HG03571 (cell line): ENCODE data around the gene KRTAP16-1.

Experiments used
- ATAC-seq: cut with Tn5 transposase; IDR thresholded peaks from one replicate; pipeline ENCODE4 v1.9.1; 2021; ENCODE audit not compliant: unreplicated experiment

KRTAP16-1 gene

DNA sequence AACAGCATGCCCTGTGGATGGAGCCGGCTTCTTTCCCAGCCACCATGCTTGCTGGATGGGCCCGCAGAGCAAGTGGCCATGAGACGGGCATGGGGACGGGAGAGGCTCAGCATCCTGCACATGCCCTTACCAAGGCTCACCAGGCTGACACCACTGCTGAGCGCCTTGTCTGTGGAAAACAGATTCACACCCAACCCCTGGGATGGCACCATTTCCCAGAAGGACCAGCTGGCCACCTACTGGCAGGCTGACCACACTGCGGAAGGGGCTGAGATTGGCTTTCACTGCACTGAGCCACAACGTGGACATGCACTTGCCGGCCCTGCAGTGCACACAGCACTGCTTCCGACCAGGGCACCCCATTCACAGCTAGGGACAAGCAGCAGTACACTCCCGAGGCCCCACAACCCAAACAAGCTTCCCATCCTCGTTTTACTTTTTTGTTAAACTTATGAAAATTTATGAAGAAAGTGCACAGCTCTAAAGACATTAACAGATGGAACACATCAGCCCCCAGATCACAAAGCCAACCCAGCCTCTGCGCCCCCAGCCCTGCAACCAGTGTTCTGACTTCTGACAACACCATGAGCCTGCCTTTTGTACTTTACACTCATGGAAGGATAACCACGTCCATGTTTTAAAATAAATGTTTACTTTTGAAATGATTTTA is 20.3 kb upstream of the KRTAP16-1 start:
- ATAC-seq: no peak

DNA sequence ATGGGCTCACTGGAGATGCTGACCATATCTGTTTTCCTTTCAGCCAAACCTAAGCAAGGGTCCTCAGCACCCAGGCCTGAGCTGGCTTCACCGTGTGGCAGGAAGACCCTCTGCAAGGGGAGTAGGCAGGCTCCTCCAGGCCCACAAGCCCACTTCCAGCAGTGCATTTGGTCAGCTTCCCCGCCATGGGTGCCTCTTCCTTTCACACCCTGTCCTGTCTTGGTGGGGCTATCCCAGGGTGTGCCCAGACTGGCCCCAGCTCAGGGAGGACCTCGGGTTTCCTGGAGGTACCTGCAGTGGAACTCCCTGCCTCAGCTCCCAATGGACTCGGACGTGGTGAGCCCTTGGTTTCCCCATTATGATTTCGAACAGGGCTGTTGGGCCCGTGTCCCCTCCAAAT is 19.1 kb upstream of the KRTAP16-1 start:
- ATAC-seq: no peak

DNA sequence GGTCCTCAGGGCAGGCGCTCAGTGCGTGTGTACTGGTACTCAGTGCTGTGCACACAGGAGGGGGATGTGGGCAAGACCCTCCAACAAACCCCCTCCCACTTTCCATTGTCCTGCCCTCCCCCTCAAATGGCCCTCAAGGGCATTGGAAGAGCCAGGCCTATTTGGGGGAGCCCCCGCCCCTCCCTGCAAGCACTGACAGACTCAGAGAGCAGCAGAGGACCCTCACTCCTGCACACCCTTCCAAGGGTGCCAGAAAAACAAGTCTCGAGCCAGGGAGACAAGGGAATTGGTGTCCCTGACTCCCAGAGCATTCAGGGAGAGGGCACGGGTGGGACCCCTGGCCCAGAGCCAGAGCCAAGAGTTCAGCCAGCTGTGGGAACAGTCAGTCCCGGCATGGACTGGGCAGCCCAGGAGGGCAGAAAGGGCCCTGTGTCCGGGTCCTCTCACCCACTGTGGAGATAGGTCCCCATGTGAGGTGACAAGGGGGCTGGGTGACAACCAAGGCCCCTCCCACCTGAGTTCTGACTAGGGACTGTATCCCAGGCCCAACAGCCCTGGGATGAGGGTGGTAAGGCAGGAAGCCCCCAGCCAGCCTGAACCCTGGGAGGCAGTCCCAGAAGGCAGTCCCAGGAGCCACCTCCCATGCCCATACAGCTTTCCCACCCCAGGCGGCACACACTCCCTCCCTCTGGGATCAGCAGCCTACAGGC is 18.5 kb upstream of the KRTAP16-1 start:
- ATAC-seq: no peak

DNA sequence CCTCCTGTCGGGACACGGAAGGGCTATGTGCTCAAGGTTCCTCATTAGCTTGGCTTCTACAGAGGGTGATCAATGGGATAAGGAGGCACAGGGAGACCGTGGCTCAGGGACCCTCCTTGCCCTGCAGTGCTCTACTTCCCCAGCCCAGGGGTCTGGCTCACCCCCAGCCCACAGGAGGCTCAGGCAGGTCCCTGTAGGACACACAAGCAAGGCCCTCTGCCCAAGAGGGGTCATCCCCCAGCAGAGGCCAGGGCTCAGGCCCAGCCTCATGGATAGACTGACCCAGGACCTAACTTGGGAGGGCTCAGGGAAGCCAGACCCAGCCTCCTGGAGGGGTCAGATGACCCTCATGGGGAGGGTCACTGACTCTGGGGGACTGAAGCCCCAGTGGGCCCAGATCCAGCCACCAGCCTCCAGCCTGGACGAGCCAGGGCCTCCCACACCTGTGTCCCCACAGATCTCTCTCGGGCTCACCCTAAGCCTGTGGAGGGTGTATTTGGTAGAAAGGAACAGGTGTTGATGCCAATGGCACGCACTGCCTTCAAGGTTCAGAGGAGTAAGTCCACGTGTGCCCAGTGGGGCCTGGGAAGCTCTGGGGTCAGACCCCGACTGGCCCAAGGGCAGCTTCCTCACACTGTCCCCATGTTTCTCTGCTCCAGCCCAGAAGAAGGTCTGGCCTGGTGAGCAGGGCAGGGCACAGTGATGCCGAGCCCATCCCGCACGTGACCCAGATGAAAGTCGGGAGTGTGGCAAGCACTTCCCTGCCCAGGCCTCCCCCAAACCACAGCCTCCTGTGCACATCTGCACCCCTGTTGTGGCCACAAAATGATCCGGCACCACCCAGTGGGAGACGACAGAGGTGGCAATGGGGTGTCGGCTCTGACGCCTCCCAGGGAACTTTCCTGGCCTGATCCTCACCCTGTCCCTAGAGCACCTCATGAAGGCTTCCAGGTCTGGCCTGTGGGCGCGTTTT is 17.4 kb upstream of the KRTAP16-1 start:
- ATAC-seq: no peak

DNA sequence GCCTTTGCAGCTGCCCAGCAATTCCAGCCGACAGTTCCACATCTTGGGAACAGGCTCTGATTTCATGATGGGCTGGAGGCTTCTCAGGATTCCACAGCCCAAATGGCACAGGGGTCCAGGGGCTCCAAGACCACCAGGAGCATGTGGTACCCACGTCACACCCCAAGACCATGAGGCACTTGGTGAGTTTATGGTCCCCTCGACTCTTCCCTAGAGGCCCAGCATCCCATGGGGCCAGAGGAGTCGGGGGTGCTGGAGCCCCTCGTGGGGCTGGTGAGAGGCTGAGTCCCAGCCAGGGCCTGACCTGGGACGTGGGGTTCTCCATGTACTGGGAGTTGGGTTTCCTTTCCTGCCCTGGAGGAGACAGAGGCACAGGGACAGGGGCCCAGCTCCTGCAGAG is 16.5 kb upstream of the KRTAP16-1 start:
- no peak for ATAC-seq

DNA sequence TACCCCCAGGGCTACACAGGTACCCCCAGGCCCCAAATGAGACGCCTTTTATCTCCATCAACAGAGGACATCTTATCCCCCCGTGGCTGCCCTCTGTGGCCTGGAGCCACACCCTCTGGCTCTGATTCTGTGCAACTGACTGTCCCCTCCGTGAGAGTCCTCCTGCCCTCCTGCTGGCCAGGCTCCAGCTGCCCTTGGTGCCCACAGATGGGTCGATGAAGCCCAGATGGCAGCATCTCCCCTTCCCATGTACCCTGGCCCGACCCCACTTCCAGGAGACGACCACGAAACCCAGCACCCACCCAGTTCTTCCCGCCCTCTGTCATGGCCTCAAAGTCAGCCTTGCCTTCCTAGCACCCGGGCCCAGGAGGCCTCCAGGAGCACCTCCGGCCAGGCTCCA is 16.0 kb upstream of the KRTAP16-1 start:
- ATAC-seq: no peak

DNA sequence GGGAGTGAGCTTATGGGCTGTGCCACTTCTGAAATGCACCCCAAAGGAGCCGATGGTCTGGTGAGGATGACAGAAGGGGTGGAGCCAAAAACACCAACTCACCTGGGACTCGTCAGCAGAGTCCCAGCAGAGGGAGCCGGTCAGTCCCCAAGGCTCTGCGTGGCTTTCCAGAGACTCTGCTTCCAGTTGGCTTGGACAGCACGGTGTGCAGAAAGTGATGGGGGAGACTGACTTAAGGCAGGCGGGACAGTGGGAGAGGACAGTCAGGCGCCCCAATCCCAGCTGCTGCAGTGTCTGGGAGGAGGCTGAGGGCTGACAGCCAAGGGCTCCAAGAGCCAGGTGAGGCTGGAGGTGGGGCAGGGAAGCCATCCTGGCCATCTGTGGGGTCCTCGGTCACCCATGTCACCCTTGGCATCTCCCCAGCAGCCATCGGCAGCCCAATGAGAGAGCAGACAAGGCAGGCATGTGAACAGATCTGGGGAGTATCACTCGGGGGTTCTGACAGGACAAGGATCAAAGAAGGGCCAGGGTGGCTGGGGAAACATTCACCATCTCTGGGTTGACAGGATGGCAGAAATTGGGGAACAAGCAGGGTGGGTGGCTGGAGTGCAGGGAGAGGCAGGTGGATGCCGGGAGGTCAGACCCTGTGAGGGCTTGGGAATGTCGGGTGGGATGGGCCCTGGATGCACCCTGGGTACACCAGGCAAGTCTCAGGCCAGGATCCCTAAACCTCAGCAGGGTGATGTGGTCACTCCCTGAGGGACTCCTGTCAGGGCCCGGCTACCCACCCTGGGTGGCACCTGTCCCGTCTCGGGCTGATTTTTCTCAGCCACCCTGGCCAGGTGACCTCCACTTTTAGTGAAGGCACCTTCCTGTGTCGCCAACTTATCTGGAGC is 15.3 kb upstream of the KRTAP16-1 start:
- no peak for ATAC-seq

DNA sequence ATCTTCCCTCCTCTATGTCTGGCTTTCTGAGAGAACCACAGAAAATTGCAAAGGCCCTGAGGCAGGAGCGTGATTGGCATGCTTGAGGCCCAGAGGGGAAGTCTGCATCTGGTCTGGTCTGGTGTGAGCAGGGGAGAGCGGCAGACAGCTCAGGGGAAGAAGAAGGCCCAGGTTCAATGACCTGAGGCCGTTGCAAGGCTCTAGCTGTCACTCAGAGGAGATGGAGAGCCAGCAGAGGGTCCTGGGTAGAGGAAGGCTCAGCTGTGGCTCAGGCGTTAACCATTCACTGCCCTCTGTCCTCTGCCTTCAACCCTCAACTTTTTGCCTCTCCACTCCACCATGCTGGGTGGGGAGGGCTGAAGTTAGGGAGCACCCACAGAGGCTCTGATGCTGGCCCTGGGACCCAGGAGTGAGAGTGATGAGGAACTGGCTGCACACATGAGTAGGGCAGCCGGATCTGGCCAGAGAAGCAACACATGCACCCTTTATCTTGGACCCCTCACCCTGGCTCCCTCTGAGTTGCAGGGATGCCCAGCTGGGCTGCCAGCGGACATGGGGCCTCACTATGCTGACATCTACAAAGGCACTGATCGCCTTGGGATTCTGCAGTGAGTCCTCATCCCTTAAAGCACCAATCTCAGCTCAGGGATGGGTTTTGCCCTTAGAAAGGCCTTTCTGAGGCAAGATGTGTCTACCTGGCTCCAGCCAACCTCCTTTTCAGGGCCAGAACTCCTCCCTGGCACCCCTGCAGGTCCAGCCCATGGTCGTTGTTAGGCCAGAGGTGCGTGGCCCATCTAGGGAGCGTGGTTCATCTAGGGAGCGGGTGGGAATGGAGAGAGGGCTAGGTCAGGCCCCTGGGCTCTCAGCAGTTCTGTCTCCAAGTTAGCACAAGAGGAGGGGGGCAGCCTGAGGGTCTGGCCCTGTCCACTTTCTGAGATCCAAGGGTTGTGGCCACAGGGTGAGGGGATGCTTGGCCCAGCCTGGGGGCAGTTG is 14.1 kb upstream of the KRTAP16-1 start:
- ATAC-seq: no peak

DNA sequence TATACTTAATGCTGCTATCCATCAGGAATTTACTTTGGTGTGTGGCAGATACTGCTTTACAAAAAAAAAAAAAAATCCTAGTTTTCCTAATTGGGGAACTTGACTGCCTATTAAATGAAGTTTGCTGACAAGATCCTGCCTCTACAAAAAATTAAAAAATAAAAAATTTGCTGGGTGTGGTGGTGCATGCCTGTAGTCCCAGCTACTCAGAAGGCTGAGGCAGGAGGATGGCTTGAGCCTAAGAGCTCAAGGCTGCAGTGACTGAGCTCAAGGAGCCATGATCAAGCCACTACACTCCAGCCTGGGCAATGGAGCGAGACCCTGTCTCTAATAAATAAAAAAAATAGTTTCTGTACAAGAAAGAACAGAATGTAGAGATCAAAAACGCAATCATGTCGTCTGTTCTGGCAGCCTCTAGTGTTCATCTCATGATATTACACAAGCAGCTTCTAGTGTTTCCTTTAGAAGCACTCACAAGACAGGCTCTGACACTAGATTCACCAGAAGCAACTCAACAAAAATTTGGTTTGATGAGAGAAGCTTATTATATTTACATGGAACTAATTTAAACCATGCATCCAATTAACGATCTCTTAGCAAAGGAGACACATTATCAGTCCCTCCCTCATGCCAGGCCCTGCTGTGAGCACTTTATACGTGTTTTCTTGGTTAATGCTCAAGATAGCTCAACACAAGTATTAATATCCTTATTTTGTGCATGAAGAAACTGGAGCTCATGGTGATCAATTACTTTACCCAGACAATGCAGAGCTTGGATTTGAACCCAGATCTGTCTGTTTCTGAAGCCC is 13.2 kb upstream of the KRTAP16-1 start:
- no peak for ATAC-seq

DNA sequence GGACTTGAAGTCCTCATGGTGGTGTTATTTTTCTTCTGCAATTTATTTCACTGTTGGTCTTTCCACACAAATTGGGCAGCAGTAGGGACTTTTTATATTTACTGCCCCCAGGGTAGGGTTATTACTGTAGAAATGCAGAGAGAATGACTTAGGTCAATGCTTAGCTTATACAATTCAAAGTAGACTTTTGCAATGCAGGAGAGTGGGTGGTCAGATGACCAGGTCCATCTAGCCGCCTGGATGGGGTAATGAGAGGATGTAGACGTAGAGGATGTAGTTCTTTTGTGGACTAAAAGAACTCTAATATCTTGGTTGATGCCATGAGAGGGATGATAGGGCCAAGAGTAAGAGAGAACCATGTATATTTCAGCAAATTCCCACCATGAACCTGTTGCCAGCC is 9.1 kb upstream of the KRTAP16-1 start:
- ATAC-seq: no peak

DNA sequence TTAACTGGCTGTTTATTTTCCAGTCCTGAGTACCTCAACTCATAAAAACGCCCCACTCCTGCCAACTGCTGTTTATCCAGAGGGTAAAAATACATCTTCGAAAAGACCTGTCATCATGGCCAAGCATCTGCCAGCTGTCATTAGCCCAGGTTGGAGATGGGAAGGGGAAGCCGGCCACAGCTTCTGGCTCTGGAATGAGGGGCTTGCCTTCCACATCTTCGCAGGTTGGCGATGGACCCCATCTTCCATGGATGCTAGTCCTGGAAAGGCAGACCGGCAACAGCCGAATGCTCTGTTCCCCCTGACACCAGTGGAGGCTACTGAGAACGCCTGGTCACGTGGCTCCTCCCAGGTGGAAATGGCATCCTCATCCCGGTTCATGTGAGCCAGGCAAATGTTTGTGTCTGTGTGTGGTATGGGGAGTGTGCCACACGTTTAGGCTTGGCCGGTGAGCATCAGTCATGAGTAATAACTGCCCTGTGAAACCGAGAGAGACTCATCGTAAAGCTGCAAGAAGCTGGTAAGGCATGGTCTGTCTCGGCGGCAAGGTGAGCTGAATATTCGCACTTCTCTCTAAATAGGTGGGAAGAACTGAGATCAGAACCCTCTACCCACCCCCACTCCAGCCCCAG is 6.8 kb upstream of the KRTAP16-1 start:
- no peak for ATAC-seq

DNA sequence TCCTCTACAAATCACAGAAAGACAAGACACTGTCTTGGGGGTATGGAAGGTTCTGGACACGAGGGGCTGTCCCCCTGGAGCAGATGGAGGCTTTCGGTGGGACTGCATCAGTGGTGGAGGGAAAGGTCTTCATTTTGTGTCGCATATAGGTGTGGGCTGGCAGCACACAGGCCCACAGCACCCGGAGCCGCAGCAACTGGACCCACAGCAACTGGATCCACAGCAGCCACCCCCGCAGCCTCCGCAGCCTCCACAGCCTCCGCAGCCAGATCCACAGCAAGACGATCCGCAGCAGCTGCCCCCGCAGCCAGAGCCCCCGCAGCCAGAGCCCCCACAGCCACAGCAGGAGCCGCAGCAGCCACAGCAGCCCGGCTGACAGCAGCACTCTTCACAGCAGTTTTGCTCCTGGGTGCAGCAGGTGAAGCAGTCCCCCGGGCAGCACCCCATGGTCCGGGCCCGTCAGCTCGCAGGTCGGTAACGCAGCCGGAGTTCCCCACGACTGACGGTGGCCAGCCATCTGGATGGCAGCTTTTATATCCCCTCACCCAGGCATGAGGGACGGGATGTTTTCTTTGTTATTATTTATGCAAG is 6.2 kb upstream of the KRTAP16-1 start, which contains the start of gene KRTAP17-1:
Gene KRTAP17-1, minus strand, starts transcription at position 507 of the 591 bp plus-strand sequence. Its CDS starts 60 bp downstream, at position 447.
- ATAC-seq: no peak

DNA sequence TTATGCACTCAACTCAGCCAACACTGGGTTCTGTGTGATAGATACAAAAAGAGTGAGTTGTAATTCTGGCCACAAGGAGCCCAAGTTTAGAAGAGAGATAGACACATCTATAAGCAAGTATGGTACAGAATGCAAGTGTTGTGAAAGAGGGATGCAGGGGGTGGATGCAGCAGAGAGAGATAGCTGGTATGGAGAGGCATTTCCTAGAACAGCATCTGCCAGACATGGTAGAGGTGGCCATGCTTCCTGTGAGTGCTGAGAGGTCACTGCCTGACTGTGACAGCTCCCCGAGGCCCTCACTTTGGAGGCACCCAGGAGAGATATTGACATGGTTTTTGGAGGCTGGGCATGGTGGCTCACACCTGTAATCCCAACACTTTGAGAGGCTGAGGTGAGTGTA is 2.0 kb upstream of the KRTAP16-1 start:
- no peak for ATAC-seq

DNA sequence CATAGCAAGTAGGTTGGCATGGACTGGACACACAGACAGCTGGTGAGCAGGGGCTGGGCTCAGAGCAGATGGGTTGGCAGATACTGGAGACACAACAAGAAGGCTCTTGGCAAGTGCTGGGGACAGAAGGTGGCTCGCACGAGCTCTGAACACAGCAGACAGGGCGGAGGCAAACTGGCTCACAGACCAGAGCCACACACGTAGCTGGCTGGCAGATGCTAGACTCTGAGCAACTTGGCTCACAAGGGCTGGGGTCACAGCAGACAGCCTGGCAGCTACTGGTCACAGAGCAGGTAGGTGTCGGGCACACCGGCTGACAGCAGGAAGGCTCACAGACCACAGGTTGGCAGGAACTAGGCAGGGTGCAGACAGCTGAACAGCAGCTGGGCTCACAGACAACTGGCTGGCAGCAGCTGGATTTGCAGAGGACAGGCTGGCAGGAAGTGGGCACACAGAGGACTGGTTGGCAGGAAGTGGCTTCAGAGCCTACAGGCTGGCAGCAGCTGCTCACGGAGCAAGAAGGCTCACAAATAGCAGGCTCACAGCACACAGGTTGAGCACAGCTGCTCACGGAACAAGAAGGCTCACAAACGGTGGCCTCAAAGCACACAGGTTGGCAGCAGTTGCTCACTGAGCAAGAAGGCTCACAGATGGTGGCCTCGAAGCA is 725 bp downstream of the KRTAP16-1 start:
- no peak for ATAC-seq

DNA sequence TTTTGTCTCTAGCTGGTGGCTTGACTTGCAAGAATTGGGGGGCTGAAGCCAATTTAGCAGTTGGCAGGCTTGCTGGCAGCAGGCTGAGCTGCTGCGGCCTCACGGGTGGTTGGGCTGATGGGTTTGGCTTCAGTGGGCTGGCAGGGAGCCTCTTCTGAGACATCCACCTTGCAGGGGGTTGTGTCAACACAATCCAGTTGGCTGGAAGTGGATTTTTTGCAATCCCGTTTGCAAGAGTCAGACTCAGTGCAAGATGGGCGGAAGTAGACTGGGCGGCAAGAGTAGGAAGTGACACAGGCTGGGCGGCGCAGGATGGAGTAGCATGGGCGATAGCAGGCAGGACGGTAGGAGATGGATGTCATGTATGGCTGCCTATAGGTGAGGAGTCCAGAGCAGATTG is 1.5 kb downstream of the KRTAP16-1 start:
- no peak for ATAC-seq

DNA sequence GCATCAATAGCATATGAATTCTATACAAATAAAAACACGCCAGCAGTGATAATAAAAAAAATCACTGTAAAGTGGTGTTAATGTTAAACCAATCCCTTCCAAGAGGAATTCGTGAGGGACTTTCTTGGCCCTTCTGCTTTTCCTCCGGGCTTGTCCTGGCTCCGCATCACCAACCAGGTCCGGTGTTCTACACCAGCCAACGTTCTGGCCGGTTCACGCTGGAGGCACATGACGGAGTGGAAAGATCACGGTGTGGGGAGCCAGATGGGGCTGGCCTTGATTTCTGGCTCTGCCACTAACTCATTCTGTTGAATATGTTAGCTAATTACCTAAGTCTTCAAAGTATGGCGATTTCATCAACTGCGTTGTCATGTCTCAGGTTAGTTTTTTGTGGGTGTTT is 5.0 kb downstream of the KRTAP16-1 start:
- ATAC-seq: no peak

DNA sequence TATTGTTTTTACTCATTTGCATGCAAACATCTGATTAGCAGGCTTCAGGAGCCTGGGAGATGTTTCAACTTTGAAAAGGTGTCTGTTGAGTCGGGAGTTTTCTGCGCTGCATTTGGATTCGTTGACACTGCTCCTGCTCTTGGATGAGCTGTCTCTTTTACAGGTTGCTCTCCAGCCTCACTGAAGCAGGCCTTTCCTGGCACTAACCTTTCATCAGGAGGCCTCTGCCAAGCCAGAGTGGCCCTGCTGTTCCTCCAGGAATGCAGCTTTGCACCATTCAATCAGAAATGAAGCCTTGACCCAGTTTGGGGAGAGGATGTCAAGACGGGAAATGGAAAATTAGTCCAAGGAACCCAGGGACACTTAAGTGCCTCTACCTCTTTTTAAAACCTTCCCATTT is 6.1 kb downstream of the KRTAP16-1 start:
- no peak for ATAC-seq
